KG1 (cell line): ENCODE data around the gene CTNS.
A peak's percentile ranks its signal among the peaks of the same experiment; 100 is the strongest.

ENCODE experiments used
- DNase-seq: peaks from one replicate; lab custom pipeline; 2025; lab: John Stamatoyannopoulos, UW

The CTNS gene

GRCh38 chr17:3626831-3627768, 9.5 kb upstream of the CTNS start:
- DNase-seq, result no peak

DNA sequence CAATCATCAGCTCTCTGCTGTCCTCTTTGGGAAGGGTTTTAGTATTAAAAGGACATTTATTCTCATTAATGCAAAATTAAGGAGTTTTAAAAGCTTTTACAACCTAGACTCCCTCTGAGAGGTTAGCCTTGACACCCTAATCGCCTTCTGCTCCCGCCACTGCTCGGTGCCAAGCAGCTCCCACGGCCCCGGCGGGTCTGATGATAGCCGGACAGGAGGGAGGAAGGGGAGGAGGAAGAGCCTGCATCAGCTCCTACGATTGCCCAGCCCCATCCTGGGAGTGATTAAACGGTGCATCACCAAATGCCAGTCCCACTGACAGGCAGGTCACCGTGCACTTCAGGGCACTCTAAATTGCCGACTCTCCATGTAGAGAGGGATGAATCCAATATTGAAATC, 8.8 kb upstream of the CTNS start:
- DNase-seq, result no peak

DNA sequence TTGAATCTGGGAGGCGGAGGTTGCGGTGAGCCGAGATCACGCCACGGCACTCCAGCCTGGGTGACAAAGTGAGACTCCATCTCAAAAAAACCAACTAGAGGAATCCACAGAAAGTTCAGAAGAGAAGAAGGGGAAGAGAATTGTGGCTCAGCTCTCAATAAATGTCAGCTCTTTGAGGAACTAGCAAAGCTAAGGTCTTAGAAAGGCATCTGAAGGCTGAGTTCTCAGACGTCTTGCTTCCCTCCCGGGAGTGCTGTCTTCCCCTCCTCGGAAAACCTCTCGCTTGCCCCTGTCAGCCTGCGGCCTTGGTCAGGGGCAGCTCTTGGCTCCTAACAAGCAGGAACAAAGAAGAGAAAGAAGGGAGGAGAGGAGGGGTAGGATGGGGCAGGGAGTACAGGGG, 5.8 kb upstream of the CTNS start:
- DNase-seq, result no peak

DNA sequence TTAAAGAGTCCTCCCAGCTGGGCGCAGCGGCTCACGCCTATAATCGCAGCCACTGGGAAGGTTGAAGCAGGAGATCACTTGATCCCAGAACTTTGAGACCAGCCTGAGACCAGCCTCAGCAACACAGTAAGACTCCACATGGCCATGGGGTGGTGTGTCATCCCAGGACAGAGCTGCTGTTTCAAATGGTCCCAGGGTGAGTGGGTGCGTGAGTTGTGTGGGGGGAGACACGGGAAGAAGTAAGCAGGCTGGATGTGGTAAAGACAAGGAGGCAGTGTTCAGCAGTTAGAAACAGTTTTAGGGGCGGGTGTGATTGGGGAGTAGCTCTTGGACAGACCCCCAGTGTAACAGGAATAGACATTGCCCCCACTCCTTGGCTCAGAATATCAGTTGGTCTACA, 4.3 kb upstream of the CTNS start:
- no peak for DNase-seq

DNA sequence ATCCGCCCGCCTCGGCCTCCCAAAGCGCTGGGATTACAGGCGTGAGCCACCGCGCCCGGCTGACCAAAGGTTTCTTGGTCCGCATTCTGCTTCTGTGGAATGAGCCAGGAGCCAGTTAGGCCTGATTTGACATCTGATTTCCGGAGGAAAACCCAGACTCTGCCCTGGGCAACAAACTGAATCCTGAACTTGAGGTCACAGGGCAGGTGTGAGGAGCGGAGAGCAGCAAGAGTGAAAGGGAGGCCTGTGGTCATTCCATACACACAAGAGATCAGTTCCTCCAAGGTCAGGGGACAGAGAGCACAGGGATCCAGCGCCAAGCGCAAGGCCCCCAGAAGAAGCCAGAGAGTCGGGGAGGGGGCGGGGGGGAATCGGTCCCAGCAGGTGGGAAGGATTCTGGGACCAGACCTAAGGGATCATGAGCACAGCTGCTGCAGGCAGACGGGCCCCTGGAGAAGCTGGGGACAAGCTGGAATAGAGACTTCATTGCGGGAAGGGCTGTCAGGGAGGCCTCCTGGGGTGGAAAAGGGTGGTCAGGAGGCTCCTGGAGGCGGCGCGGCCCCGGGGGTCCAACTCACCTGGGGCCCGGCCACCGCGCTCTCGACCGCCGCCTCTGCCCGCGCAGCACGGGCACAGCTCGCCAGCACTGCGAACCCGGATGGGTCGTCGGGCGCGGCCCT, 946 bp upstream of the CTNS start:
- no peak for DNase-seq

- DNase-seq, result no peak
These were observed 381 bp downstream of the CTNS start for GRCh38 chr17:3636908-3637373.

GRCh38 chr17:3639981-3640596, 3.5 kb downstream of the CTNS start:
- peak; percentile 1 for DNase-seq

GRCh38 chr17:3641014-3641413, 4.5 kb downstream of the CTNS start:
- DNase-seq, result no peak

DNA sequence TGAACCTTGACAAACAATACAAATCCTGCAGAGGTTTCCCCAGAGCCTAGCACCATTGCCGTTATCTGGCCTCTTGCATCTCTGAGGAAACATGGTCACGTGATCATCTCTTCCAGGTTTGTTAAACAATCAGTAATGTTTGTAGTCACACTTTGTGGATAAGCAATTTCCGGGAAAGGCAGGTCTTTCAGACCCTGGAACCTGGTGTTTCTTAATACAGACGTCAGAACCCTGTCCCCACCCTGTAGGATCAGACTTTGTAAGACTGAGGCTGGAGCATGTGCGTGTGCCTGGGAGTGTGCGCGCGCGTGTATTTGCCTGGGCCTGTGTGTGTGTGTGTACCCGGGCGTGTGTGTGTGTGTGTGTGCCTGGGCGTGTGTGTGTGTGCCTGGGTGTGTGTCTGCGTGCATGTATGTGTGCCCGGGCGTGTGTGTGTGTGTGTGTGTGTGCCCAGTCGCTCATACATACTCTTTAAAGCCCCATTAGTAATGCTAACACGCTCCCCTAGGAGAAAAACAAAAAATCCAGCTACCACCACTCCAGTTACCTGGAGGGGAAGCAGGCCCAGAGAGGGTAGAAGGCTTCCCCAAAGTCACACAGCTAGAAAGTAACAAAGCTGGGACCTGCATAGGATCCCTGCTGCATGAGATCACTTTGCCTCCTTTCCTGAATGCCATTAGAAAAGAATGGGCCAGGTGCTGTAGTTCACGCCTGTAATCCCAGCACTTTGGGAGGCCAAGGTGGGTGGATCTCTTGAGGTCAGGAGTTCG, 5.3 kb downstream of the CTNS start:
- no peak for DNase-seq

DNA sequence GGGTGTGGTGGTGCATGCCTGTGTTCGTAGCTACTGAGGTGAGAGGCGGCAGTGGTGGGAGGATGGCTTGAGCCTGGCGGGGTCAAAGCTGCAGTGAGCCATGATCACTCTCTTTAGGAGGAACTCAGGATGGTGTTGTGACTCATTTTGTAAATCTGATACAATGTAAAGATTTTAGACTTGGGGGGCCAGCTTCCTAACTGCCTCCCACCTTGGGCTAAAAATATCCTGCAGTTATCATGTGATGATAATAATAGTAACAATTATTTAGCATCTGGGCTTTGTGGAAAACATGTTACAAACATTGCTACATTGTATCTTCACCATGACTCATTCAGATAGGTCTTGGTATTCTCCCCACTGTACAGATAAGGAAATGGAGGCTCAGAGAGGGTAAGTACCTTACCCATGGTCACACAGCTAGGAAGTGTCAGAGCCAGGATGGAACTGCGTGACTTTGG, 7.4 kb downstream of the CTNS start:
- no peak for DNase-seq

- no peak for DNase-seq
These were observed 8.8 kb downstream of the CTNS start for GRCh38 chr17:3645310-3645709.

- no peak for DNase-seq
These were observed 10.7 kb downstream of the CTNS start for GRCh38 chr17:3647251-3647650.

DNA sequence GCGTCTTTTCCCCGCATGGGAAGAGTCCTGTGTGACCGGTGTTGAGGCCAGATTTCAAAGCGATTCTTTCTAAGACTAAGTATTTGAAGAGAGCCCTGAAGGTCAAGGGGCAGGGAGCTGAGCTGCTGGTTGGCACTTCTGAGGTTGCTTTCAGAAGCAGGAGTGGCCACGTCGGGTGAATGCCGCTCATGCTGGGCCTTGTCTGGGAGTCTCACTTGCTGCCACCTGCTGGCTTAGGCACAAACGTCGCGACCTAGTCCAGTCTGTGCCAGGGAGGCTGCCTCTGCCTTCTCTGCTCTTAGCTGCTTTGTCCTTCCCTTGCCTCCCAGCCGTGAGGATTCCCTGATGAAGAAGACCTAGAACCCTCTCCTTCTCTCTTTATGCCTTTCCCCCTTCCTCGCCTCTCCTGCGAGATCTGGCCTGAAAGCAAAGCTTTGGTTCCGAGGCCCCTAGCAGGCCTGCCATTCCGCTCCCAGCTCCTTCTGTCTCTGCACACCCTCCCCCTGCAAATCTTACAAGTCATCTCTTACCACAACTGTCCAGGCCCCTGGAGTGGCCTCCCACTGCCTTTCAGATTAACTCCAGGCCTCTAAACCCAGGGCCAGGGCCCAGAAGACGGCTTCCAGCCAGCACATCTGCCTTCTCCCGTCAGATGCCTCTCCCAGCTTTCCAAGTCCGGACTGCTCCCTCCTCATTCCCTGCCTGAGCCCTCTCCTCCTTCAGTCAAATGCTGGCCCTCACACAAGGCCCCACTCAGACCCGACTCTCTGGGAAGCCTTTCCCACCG, 11.4 kb downstream of the CTNS start:
- no peak for DNase-seq

DNA sequence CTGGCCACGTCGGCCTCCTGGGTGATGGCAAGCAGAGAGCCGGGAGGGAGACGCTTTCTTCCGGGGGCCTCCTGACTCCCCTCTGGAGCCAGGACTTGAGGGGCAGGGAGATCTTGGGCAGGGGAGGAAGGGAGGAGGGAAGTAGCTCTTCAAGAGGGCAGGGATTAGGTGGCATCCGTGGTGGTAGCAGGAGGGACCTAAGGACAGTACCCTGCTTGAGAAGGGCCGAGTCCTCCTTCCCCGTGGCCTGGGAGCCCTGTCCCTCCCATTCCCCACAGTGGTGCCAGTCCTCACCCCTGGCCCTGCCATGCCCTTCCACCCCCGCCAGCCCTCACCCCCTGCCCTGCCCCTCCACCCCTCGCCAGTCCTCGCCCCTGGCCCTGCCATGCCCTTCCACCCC, 19.2 kb downstream of the CTNS start:
- no peak for DNase-seq

GRCh38 chr17:3656353-3656752, 19.8 kb downstream of the CTNS start:
- DNase-seq, result no peak

- no peak for DNase-seq
These were observed 20.4 kb downstream of the CTNS start for GRCh38 chr17:3656755-3657587.

DNA sequence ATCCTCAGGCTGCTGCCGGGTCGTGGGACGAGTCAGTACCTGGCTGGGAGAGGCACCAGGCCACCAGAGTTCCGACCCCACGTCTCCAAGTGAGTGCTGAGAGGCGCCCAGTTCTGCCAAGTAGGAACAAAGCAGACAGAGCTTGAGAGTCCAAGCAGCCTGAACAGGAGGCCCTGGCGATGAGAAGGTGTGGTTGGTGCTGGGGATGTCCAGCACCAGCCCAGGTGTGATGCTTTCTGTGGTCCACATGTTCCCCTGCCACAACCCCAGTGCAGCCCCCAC, 21.0 kb downstream of the CTNS start:
- DNase-seq, result no peak

GRCh38 chr17:3657874-3658783, 21.6 kb downstream of the CTNS start:
- no peak for DNase-seq

DNA sequence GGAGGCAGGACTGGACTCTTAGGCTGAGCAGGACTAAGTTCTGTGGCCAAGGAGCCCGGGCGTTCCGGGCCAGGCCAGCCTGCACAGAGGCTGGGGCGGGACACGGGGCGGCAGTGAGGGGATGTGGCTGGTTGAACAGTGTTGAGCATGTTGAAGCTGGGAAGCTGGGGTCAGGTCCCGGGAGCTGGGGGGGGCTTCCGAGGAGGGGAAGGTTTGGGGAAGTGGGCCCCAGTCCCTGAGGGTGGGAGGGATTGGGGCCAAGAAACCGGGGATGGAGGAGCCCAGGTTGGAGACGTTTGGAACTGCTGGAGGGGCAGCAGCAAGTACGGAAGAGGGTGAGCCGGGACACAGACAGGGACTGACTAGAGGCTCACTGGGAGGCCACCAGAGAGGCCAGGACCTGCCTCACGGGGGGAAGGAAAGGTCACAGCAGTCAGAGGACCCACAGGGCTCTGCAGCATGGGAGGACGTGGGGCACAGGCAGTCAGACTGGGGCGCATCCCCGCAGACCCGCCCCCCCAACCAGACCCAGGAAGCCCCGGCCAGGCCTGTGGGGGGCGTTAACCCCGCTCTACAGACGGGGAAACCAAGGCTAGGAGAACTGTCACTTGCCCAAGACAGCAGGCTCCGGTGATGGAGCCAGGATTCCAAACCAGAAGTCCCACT, 22.4 kb downstream of the CTNS start:
- DNase-seq, result no peak
